Heart right ventricle (tissue), 16 donors: ENCODE measurements around the gene RALGPS1. TPM values are rescaled to one million over a fixed set of nuclear protein-coding genes. Genes with fewer than 3 reads are reported as not detected.
A peak's percentile ranks its signal among the peaks of the same experiment; 100 is the strongest.

Source experiments
- ATAC-seq, 8 donors: fragments of 200-7000 bp; cut with Tn5 transposase; one replicate each; pipeline ENCODE4 v1.9.1; 2020; ENCODE audit warnings: mild to moderate bottlenecking in 8 of 8, moderate library complexity in 8 of 8, moderate number of reproducible peaks in 1 of 8
- DNase-seq, 2 donors: peaks; one replicate each; pipeline ENCODE4 v3.0.0-alpha.2; 2020
- H3K27ac ChIP-seq, 10 donors: fragments of 200-600 bp; sonication (generic) in 2 of 10; one replicate each; pipeline versions ENCODE4 v1.5.0 to v1.8.0; 2020 to 2022; ENCODE audit warnings: mild to moderate bottlenecking in 3 of 10
- H3K27me3 ChIP-seq, 7 donors: fragments of 200-600 bp; one replicate each; pipeline ENCODE4 v1.8.0; 2021 to 2022; ENCODE audit warnings: mild to moderate bottlenecking in 2 of 7
- H3K36me3 ChIP-seq, 9 donors: fragments of 200-600 bp; sonication (generic) in 1 of 9; one replicate each; pipeline versions ENCODE4 v1.5.0 to v1.8.0; 2020 to 2022; ENCODE audit warnings: mild to moderate bottlenecking in 2 of 9
- H3K4me1 ChIP-seq, 9 donors: fragments of 200-600 bp; sonication (generic) in 1 of 9; one replicate each; pipeline versions ENCODE4 v1.5.0 to v1.8.0; 2020 to 2022; ENCODE audit warnings: mild to moderate bottlenecking in 4 of 9
- H3K4me3 ChIP-seq, 10 donors: fragments of 200-600 bp; sonication (generic) in 2 of 10; one replicate each; pipeline versions ENCODE4 v1.5.0 to v1.8.0; 2020 to 2022; ENCODE audit warnings: mild to moderate bottlenecking in 7 of 10, moderate library complexity in 2 of 10
- H3K9me3 ChIP-seq, 11 donors: fragments of 200-600 bp in 10 of 11; sonication (generic) in 2 of 11; one replicate each; pipeline versions ENCODE4 v1.5.0 to v1.8.0; 2013 to 2022; ENCODE audit warnings: mild to moderate bottlenecking in 2 of 11, control low read depth in 1 of 11, moderate library complexity in 1 of 11
- WGBS, 2 donors: extraction: QIAGEN DNeasy Blood & Tissue Kit; methylation state at CpG; one replicate each; pipeline ENCODE4 v1.1.7; 2013; ENCODE audit warnings: inconsistent platforms in 1 of 2; 5-methylcytosine and 5-hydroxymethylcytosine counted together
- intact Hi-C, 10 donors: fragments of 100-400 bp; cut with DNase I; formaldehyde crosslinking; loops; one replicate each; pipeline versions ENCODE4 v1.11.1 to v1.14.2; 2022
- polyA plus RNA-seq, 2 donors: library from polyadenylated mRNA; stranded (reverse); fragments of 200-250 nt; gene quantifications; one replicate each; pipeline ENCODE4 v1.2.3, GENCODE V29; 2013
- total RNA-seq, 10 donors: library from RNA; stranded (reverse); fragmentation: NEBNext Ultra II Directional in 3 of 10; extraction: Animal tissue kit (Norgen Biotek cat#: 25700) in 3 of 10; gene quantifications; one replicate each; pipeline versions ENCODE4 v1.2.1 to v1.2.4, GENCODE V29; 2021 to 2023
- TF ChIP-seq, protein P1 (sequence below), 9 donors: fragments of 200-600 bp; sonication (generic) in 2 of 9; IDR thresholded peaks; one replicate each; pipeline versions ENCODE4 v1.5.0 to v1.8.0; 2021 to 2022; ENCODE audit warnings: antibody characterized with exemption in 9 of 9, mild to moderate bottlenecking in 5 of 9, moderate library complexity in 1 of 9
- donor health status: Arrhythmogenic right ventricular cardiomyopathy.
- donor health status: ischemic (EF 13 %, LVEDD 7.1; RV severe dilation, severe dysfunction).
- donor health status: healthy with polysubstance abuse.
- donor health status: DM: no; HTN: yes; CAD: no.
- donor health status: DM: no; HTN: no; CAD: no.
- donor health status: ischemic (EF 25% LVEDD 6.9; RV normal size, moderate dysfunction).
- donor health status: ischemic (EF 25% LVEDD 5.7; RV mildly dilated, moderate dysfunction).
- donor health status: healthy.
- donor health status: DM: yes; HTN: yes; CAD: no.
- donor health status: Ischemic cardiomyopathy.
- donor health status: ischemic (EF 35%, LVEDD 5.7; RV mildly dilated, moderate dysfunction).
- donor health status: nonischemic (EF 11% LVEDD 7.7; RV severe dilation, severe dysfunction).
- donor health status: DM: yes; HTN: yes; CAD: no.
- donor health status: PGD.
- donor health status: ischemic (EF 29% LVEDD 5.4; RV normal size, mild dysfunction).
- donor health status: nonischemic (EF 23%, LVEDD 6.1; RV moderate dilation, normal function).

RALGPS1 gene
- total and polyA plus RNA-seq, 12 donors = 4.2 to 25.0 (median 16.8) TPM

DNA sequence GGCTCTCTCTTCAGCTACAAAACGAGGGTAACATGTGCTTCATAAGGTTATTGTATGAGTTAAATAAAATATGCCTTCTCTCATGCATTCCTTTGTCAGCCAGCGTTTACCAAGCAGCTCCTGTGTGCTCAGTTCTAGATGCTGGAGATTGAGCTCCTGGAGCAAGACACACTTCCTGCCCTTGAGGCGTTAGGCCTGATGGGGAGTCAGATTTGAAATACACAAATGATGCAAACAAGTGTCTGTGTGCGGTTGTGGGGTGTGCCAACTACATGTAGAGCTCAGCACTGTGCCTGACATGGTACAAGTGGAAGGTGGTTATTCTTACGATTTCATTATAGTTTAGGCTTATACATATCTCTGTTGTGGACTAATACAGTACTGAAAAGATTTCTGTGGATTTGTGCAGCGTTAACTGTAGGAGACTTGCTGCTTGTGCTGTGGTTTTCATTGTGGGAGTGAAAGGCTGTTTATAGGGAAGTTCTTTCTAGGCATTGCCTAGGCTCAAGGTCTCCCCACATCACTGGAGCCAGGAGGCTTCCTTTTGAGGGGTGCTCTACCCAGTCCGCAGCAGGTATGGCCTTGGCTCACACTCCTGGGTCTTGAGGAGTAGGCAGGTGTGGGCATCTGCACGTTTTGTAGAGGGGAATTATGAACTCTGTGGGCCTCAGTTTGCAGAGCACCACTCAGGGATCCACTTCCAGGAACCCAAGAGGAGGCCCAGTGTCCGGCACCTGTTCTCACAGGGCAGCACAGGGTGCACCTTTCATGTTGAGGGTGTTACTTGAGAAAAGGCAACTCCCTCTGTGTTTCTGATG lies 247.7 kb downstream of the RALGPS1 start:
- peak overlapping the region in 6 of 10 donors; percentile 3 to 80 (median 48) for H3K27ac ChIP-seq

GRCh38 chr9:127162864-127163365 lies 248.3 kb downstream of the RALGPS1 start:
- no peaks in the 10 kb centered on the region for H3K9me3 ChIP-seq
- TF ChIP-seq, protein P1, sequence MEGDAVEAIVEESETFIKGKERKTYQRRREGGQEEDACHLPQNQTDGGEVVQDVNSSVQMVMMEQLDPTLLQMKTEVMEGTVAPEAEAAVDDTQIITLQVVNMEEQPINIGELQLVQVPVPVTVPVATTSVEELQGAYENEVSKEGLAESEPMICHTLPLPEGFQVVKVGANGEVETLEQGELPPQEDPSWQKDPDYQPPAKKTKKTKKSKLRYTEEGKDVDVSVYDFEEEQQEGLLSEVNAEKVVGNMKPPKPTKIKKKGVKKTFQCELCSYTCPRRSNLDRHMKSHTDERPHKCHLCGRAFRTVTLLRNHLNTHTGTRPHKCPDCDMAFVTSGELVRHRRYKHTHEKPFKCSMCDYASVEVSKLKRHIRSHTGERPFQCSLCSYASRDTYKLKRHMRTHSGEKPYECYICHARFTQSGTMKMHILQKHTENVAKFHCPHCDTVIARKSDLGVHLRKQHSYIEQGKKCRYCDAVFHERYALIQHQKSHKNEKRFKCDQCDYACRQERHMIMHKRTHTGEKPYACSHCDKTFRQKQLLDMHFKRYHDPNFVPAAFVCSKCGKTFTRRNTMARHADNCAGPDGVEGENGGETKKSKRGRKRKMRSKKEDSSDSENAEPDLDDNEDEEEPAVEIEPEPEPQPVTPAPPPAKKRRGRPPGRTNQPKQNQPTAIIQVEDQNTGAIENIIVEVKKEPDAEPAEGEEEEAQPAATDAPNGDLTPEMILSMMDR (IDR thresholded peaks at IDR 0.05) = no peak
- no peak overlapping the region for H3K4me3 ChIP-seq
- ATAC-seq = no peak
- DNase-seq = no peak
- H3K4me1 ChIP-seq = peaks cover 0 to 55% (median 31%) of the 10 kb centered on the region in 9 donors
- intact Hi-C loops = no loop called here
- WGBS, 2 donors = 74 to 79% methylated on average over 4 of the region's 4 CpGs
- peak overlapping the region in 6 of 10 donors; percentile 3 to 80 (median 48) for H3K27ac ChIP-seq
- peaks cover 0 to 7% (median 0%) of the 10 kb centered on the region in 9 donors for H3K36me3 ChIP-seq
- H3K27me3 ChIP-seq = no peaks in the 10 kb centered on the region

More for the DNA sequence above, 247.7 kb downstream of the RALGPS1 start:
- H3K27me3 ChIP-seq = no peaks in the 10 kb centered on the region
- DNase-seq (no peak), ATAC-seq (no peak)
- no peaks in the 10 kb centered on the region for H3K36me3 ChIP-seq
- H3K4me3 ChIP-seq = no peak overlapping the region
- 73 to 74% methylated on average over 9 of the region's 9 CpGs for WGBS, 2 donors
- H3K4me1 ChIP-seq = peaks cover 0 to 55% (median 31%) of the 10 kb centered on the region in 9 donors
- H3K9me3 ChIP-seq = no peaks in the 10 kb centered on the region
- TF ChIP-seq, protein P1 (IDR thresholded peaks at IDR 0.05) = no peak
- intact Hi-C loops = no loop called here

DNA sequence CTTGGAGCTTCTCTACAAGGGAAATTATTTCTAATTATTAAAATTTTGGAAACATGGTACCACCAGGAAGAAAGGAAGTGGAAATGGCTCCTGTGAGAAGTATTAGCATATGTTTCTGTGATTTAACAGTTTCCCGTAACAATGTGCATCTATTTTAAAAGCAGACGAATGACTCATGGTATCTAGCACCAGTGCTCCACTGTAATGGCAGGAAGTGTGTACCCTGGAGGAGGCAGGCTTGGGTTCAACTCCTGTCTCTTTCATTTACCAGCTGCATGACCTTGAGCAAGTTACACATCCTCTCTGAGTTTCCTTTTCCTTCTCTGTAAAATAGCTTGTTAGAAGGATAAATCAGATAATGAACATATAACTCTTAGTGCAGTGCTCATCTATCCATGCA lies 248.8 kb downstream of the RALGPS1 start:
- H3K27me3 ChIP-seq = no peaks in the 10 kb centered on the region
- peaks cover 0 to 55% (median 31%) of the 10 kb centered on the region in 9 donors for H3K4me1 ChIP-seq
- peaks cover 0 to 10% (median 0%) of the 10 kb centered on the region in 9 donors for H3K36me3 ChIP-seq
- peak; percentile 49 to 87 (median 66) for ATAC-seq
- intact Hi-C loops = no loop called here
- H3K4me3 ChIP-seq = no peak overlapping the region
- 21 to 58% methylated on average over 2 of the region's 2 CpGs for WGBS, 2 donors
- TF ChIP-seq, protein P1 (IDR thresholded peaks at IDR 0.05) = no peak
- no peaks in the 10 kb centered on the region for H3K9me3 ChIP-seq
- DNase-seq = no peak
- peak overlapping the region in 6 of 10 donors; percentile 3 to 80 (median 48) for H3K27ac ChIP-seq

DNA sequence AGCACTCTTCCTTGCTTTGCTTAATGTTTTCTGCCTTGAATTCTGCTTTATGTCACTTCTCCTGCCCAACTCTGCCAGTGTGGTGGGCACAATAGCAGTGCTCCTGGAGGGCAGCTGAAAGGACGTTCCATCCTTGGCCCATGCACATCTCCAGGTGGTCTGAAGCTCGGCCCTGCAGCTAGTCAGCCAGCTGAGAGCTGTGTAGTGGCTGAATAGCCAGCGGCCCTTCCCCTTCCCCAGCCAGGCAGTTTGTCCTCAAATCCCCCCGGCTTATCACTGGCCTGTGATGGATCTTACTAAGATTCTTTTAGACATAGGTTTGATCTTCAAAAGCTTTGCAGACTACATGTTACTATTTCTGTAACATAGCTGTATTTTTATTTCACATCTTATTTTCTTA lies 250.5 kb downstream of the RALGPS1 start:
- Histone ChIP-seq H3K27ac (peak overlapping the region in 1 of 10 donors; percentile 33), H3K9me3 (no peaks in the 10 kb centered on the region), H3K27me3 (no peaks in the 10 kb centered on the region), H3K4me1 (peaks cover 0 to 40% (median 24%) of the 10 kb centered on the region in 9 donors), H3K36me3 (peaks cover 0 to 11% (median 0%) of the 10 kb centered on the region in 9 donors), H3K4me3 (no peak overlapping the region)
- TF ChIP-seq, protein P1 (IDR thresholded peaks at IDR 0.05) = no peak
- ATAC-seq = no peak
- WGBS, 2 donors = 58 to 68% methylated on average over 4 of the region's 4 CpGs
- intact Hi-C loops = no loop called here
- DNase-seq = no peak
